ENCODE results near the gene DHCR7. TPM values are rescaled to one million over a fixed set of nuclear protein-coding genes. Genes with fewer than 3 reads are reported as not detected.

Gene DHCR7
- polyA plus RNA-seq, 1 of the 3 experiments (the other 2 are of a cell fraction) = 21.4 TPM

GRCh38 chr11:71407356-71407755 is 40.8 kb downstream of the DHCR7 start:
- H3F3A ChIP-seq (replicated peaks; ENCODE audit: insufficient read depth) = no peaks in the 10 kb centered on the region
- H2AFZ ChIP-seq (ENCODE audit: low read depth) = no peak overlapping the region
- H3K4me3 ChIP-seq (ENCODE audit: low read depth in 2 of 2, low read length in 1 of 2) = no peak overlapping the region
- ChIA-PET POLR2A (no interaction called here), CTCF (interaction anchor here (1.3 kb wide), 1 partner anchor 17 kb away, joined by 3 read pairs; no protein-coding TSS in a partner anchor)
- no peaks in the 10 kb centered on the region for H3K9me2 ChIP-seq
- H3K9ac ChIP-seq = no peak overlapping the region
- no peak for TF ChIP-seq RFX5 (IDR thresholded peaks at IDR 0.05; ENCODE audit: low read length)
- TF ChIP-seq NRF1 (IDR thresholded peaks at IDR 0.05; ENCODE audit: low read depth, low read length) = no peak
- TF ChIP-seq IRF3 (IDR thresholded peaks at IDR 0.05; ENCODE audit: low read depth, low read length) = no peak
- TF ChIP-seq TEAD4 (IDR thresholded peaks at IDR 0.05; ENCODE audit: borderline replicate concordance, insufficient read depth) = no peak
- TF ChIP-seq GABPA (IDR thresholded peaks at IDR 0.05; ENCODE audit: low read depth) = no peak
- no peak for TF ChIP-seq POLR2AphosphoS5 (IDR thresholded peaks at IDR 0.05; ENCODE audit: low read depth, low read length)
- TF ChIP-seq SIN3A (IDR thresholded peaks at IDR 0.05; ENCODE audit: borderline replicate concordance, low read depth, low read length) = no peak
- H3K9me3 ChIP-seq = no peaks in the 10 kb centered on the region
- no peak overlapping the region for H3K27ac ChIP-seq (ENCODE audit: low read depth in 2 of 2, low read length in 1 of 2)
- DNase-seq = no peak
- H3K79me2 ChIP-seq (ENCODE audit: insufficient read depth) = no peaks in the 10 kb centered on the region
- 48% methylated on average over 5 of the region's 15 CpGs for WGBS (ENCODE audit: low lambda C conversion rate)
- H3K27me3 ChIP-seq (ENCODE audit: insufficient read depth) = no peaks in the 10 kb centered on the region
- H4K20me1 ChIP-seq (ENCODE audit: insufficient read depth) = no peaks in the 10 kb centered on the region
- no peak overlapping the region for H3K4me2 ChIP-seq
- H3K36me3 ChIP-seq (replicated peaks in 1 of 2; ENCODE audit: control insufficient read depth in 1 of 2, insufficient read depth in 2 of 2, low read length in 1 of 2) = no peaks in the 10 kb centered on the region
- no peaks in the 10 kb centered on the region; a peak in 1 of 4 replicates for H3K4me1 ChIP-seq (ENCODE audit: control insufficient read depth in 1 of 2, insufficient read depth in 2 of 2, low read depth in 1 of 2, low read length in 1 of 2)

- H3K27me3 ChIP-seq (ENCODE audit: insufficient read depth) = no peaks in the 10 kb centered on the region
- no peak overlapping the region for H2AFZ ChIP-seq (ENCODE audit: low read depth)
- no peak overlapping the region for H3K9ac ChIP-seq
- no peak for DNase-seq
- H3K36me3 ChIP-seq (replicated peaks in 1 of 2; ENCODE audit: control insufficient read depth in 1 of 2, insufficient read depth in 2 of 2, low read length in 1 of 2) = no peaks in the 10 kb centered on the region
- H3F3A ChIP-seq (replicated peaks; ENCODE audit: insufficient read depth) = no peaks in the 10 kb centered on the region
- H3K9me2 ChIP-seq = no peaks in the 10 kb centered on the region
- WGBS (ENCODE audit: low lambda C conversion rate) = 52% methylated on average over 10 of the region's 10 CpGs
- no peaks in the 10 kb centered on the region for H4K20me1 ChIP-seq (ENCODE audit: insufficient read depth)
- no peaks in the 10 kb centered on the region for H3K9me3 ChIP-seq
- no peaks in the 10 kb centered on the region for H3K79me2 ChIP-seq (ENCODE audit: insufficient read depth)
- H3K4me2 ChIP-seq = no peak overlapping the region
- POLR2A ChIA-PET = no interaction called here
- H3K27ac ChIP-seq (ENCODE audit: low read depth in 2 of 2, low read length in 1 of 2) = no peak overlapping the region
- H3K4me3 ChIP-seq (ENCODE audit: low read depth in 2 of 2, low read length in 1 of 2) = no peak overlapping the region; a peak in 1 of 4 replicates
- CTCF ChIA-PET = interaction anchor here (1.3 kb wide), 1 partner anchor 18 kb away, joined by 3 read pairs; no protein-coding TSS in a partner anchor
- H3K4me1 ChIP-seq (ENCODE audit: control insufficient read depth in 1 of 2, insufficient read depth in 2 of 2, low read depth in 1 of 2, low read length in 1 of 2) = no peaks in the 10 kb centered on the region; a peak in 1 of 4 replicates
- TF ChIP-seq PBX3 (IDR thresholded peaks at IDR 0.05) (no peak), YY1 (IDR thresholded peaks at IDR 0.05; ENCODE audit: low read depth) (no peak), JUND (IDR thresholded peaks at IDR 0.05) (no peak), FOXM1 (IDR thresholded peaks at IDR 0.05; ENCODE audit: low read depth) (no peak), TCF12 (IDR thresholded peaks at IDR 0.05) (no peak), ZBTB33 (IDR thresholded peaks at IDR 0.05; ENCODE audit: borderline replicate concordance, low read depth) (no peak), EZH2phosphoT487 (IDR thresholded peaks at IDR 0.05; ENCODE audit: borderline replicate concordance, low read depth) (no peak), TAF1 (IDR thresholded peaks at IDR 0.05; ENCODE audit: borderline replicate concordance, low read depth, low read length) (no peak), SIN3A (IDR thresholded peaks at IDR 0.05; ENCODE audit: borderline replicate concordance, low read depth, low read length) (no peak), SMC3 (IDR thresholded peaks at IDR 0.05; ENCODE audit: low read depth, low read length) (no peak), REST (IDR thresholded peaks at IDR 0.05; ENCODE audit: low read depth, low read length) (no peak), TEAD4 (IDR thresholded peaks at IDR 0.05; ENCODE audit: borderline replicate concordance, insufficient read depth) (no peak), USF2 (IDR thresholded peaks at IDR 0.05; ENCODE audit: borderline replicate concordance, low read depth, low read length) (no peak), RFX5 (IDR thresholded peaks at IDR 0.05; ENCODE audit: low read length) (no peak), ELF1 (IDR thresholded peaks at IDR 0.05) (no peak)
These were observed 41.5 kb downstream of the DHCR7 start for GRCh38 chr11:71406681-71407080.
